GM18951 (cell line): ENCODE results near the gene PINLYP.

Source experiments
- POLR2A ChIP-seq: IDR thresholded peaks from 4 replicates; pipeline ENCODE4 v1.6.1; 2011; ENCODE audit warnings: mild to moderate bottlenecking; ENCODE audit not compliant: insufficient read length, insufficient read depth; ENCODE audit errors: extremely low read depth
- in situ Hi-C: fragments of 300-500 bp; cut with MboI; formaldehyde crosslinking; loops from one replicate; pipeline ENCODE4 v1.12.0; 2022; ENCODE audit warnings: low sequenced_read_pairs, mixed read lengths, inconsistent platforms; ENCODE audit not compliant: unreplicated experiment

Gene PINLYP

DNA sequence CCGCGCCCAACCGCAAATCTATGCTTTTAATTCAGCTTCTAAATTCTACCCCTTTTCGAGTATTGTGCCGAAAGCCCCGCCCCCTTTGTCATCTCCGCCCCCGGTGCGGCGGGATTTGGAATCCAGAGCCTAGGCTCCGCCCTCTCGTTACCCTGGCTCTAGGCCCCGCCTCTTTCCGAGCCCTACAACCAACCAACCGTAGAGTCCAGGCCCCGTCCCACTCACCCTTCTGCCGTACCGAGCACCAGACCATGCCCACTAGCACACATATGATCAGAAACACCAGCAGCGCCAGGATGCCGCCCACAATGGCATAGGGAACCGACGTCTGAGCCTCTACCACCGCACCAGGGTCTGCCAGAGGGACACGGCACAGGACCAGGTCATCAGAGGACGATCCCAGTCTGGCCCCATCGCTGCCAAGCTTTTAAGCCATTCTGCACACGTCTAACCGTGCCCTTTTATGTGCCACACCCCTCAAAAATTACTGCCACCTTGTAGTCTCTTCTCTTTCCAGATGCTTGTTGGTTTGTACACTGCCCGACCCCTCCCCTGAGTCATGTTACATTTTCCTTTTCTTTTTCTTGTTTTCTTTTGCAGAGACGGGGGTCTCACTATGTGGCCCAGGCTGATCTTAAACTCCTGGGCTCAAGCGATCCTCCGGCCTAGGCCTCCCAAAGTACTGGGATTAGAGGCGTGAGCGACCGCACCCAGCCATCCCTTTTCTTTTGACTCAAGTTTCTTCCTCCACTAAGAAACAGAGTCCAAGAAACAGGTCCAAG, 48.5 kb downstream of the PINLYP start:
- in situ Hi-C loops: no loop called here
- TF ChIP-seq POLR2A: no peak

GRCh38 chr19:43624933-43625332, 49.3 kb downstream of the PINLYP start:
- in situ Hi-C loops: no loop called here
- TF ChIP-seq POLR2A: no peak

GRCh38 chr19:43625918-43626579, 50.4 kb downstream of the PINLYP start:
- in situ Hi-C loops: no loop called here

DNA sequence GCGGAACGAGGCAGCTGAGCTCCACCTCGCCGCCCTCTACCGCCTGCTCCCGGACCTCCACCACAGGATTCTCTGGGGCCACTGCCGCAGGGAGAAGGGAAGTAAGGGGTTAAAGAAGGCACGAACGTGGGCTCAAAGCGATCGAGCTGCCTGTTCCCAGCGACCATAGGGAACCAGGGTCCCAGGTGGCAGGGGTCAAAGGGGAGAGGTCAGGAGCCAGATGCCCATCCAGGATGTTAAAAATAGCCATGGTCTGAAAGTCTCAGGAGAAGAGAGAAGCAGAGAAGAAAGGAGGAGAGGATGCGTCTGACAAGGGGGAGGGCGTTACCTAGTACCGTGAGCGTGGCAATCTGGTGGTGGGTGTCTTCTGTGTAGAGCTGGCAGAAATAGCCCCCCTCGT, 51.2 kb downstream of the PINLYP start:
- in situ Hi-C loops: no loop called here
- TF ChIP-seq POLR2A: no peak

More at GRCh38 chr19:43625918-43626579, 50.4 kb downstream of the PINLYP start:
- TF ChIP-seq POLR2A: no peak

DNA sequence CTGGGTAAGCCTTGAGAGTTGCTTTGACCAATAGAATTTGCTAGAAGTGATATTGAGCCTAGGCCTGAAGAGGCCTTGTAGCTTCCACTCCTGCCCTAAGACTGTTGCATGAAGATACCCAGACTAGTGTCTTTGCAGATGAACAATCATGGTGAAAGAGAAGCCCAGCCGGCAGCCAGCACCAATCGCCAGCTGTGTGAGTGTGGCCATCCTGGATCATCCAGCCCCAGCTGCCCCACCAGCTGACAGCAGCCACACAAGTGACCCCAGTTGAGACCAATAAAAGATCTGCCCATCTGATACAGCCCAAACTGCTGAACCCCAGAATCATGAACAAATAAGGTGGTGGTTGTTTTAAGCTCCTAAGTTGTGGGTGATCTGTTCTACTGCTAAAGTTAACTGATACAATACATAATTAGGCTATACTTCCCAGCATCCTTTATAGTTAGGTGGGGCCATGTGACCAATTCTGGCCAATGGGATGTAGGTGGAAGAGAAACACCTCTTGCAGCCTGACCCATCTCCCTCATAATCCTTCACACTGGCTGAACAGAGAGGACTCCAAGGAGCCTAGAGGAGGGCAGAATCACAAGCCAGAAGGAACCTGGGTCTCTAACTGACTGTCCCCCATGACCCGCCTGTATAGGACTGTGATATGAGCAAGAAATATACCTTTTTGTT, 53.2 kb downstream of the PINLYP start:
- in situ Hi-C loops: no loop called here
- TF ChIP-seq POLR2A: no peak

- TF ChIP-seq POLR2A: no peak
- in situ Hi-C loops: no loop called here
These were observed 55.9 kb downstream of the PINLYP start for GRCh38 chr19:43631491-43631890.
